Adrenal gland (tissue), 5 donors: Measurements from ENCODE around the gene CREB3L1.
"Not testable (repeated sequence)": the region's sequence is repeated elsewhere in the genome, so short reads cannot be mapped to it uniquely, and the experiment has no call there.

Experiments used
- CTCF ChIP-seq, 6 experiments: fragments of 450-650 bp in 4 of 6; fragments of 200-600 bp in 2 of 6; sonication (generic) in 1 of 6; IDR thresholded peaks; 1 replicate in 5 of 6; 2 replicates in 1 of 6; pipeline versions ENCODE4 v1.5.1 to v1.8.0; 2016 to 2021; ENCODE audit warnings: antibody characterized with exemption in 6 of 6, mild to moderate bottlenecking in 2 of 6, moderate library complexity in 1 of 6
- POLR2A ChIP-seq, 2 donors: fragments of 450-650 bp; IDR thresholded peaks; one replicate each; pipeline ENCODE4 v1.6.1; 2017; ENCODE audit warnings: antibody characterized with exemption in 2 of 2, mild to moderate bottlenecking in 2 of 2, moderate library complexity in 1 of 2
- donor health status: DM: no; HTN: no; CAD: no.

- not testable (repeated sequence) for TF ChIP-seq CTCF, POLR2A (IDR thresholded peaks at IDR 0.05)
Measured at GRCh38 chr11:46259347-46259746, 18.1 kb upstream of the CREB3L1 start.
